ENCODE results near the gene BRSK2.

DNA sequence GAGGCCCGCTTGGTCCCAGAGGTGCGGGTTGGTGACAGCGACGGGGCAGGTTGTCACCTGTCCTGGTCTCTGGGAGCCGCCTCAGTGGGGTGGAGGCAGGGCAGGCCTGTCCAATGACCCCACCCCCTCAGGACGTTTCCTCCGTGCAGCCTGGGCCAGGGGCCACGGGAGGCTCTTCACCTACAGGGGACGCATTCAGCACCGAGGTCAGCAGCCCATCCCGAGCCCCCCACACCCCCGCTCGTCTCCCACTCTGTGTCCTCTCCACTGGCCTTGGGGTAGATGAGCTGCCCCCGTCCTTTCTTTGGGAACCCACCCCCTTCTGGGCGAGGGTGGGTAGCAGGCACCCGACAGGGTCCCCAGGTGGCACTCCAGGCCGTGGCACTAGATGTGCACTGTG is 35.7 kb downstream of the BRSK2 start:
- TF ChIP-seq, protein P1, sequence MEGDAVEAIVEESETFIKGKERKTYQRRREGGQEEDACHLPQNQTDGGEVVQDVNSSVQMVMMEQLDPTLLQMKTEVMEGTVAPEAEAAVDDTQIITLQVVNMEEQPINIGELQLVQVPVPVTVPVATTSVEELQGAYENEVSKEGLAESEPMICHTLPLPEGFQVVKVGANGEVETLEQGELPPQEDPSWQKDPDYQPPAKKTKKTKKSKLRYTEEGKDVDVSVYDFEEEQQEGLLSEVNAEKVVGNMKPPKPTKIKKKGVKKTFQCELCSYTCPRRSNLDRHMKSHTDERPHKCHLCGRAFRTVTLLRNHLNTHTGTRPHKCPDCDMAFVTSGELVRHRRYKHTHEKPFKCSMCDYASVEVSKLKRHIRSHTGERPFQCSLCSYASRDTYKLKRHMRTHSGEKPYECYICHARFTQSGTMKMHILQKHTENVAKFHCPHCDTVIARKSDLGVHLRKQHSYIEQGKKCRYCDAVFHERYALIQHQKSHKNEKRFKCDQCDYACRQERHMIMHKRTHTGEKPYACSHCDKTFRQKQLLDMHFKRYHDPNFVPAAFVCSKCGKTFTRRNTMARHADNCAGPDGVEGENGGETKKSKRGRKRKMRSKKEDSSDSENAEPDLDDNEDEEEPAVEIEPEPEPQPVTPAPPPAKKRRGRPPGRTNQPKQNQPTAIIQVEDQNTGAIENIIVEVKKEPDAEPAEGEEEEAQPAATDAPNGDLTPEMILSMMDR (IDR thresholded peaks at IDR 0.05), result no peak
- TF ChIP-seq POLR2A (IDR thresholded peaks at IDR 0.05), result no peak
